Pancreas (tissue), 10 donors: ENCODE results near the gene AP4E1. TPM values are rescaled to one million over a fixed set of nuclear protein-coding genes. Genes with fewer than 3 reads are reported as not detected.
A peak's percentile ranks its signal among the peaks of the same experiment; 100 is the strongest.

ENCODE experiments used
- ATAC-seq, 4 donors: fragments of 200-7000 bp; cut with Tn5 transposase; one replicate each; pipeline versions ENCODE4 v1.8.0 to v1.9.1; 2020; ENCODE audit warnings: mild to moderate bottlenecking in 4 of 4, moderate library complexity in 4 of 4
- DNase-seq, 6 donors: peaks; one replicate each; pipeline ENCODE4 v3.0.0-alpha.2; 2020
- FAIRE-seq: peaks from 2 replicates; lab custom pipeline; 2012; peaks lifted over from hg19 to GRCh38; lab: Jason Lieb, UNC
- H3K27ac ChIP-seq, 4 donors: fragments of 200-600 bp; sonication (generic); 1 replicate in 3 of 4; 2 replicates in 1 of 4; pipeline versions ENCODE4 v1.5.0 to v1.8.0; 2020
- H3K27me3 ChIP-seq, 4 donors: fragments of 200-600 bp; one replicate each; pipeline ENCODE4 v1.8.0; 2021
- H3K36me3 ChIP-seq, 3 donors: fragments of 200-600 bp; sonication (generic) in 1 of 3; one replicate each; pipeline versions ENCODE4 v1.5.0 to v1.8.0; 2020 to 2021
- H3K4me1 ChIP-seq, 3 donors: fragments of 200-600 bp; one replicate each; pipeline ENCODE4 v1.8.0; 2021
- H3K4me3 ChIP-seq, 4 donors: fragments of 200-600 bp; sonication (generic) in 2 of 4; one replicate each; pipeline versions ENCODE4 v1.5.0 to v1.8.0; 2020 to 2021
- H3K9me3 ChIP-seq, 4 donors: fragments of 200-600 bp; one replicate each; pipeline ENCODE4 v1.8.0; 2021
- WGBS, 2 donors: extraction: QIAGEN DNeasy Blood & Tissue Kit; methylation state at CpG; one replicate each; pipeline ENCODE4 v1.1.7; 2013; 5-methylcytosine and 5-hydroxymethylcytosine counted together
- intact Hi-C, 3 donors: fragments of 100-400 bp; cut with DNase I; formaldehyde crosslinking; loops; one replicate each; pipeline versions ENCODE4 v1.11.1 to v1.14.2; 2022
- polyA plus RNA-seq, 2 donors: library from polyadenylated mRNA; stranded (reverse); fragments of 200-250 nt; gene quantifications; one replicate each; pipeline ENCODE4 v1.2.3, GENCODE V29; 2013
- total RNA-seq, 6 donors: library from RNA; stranded (reverse); fragmentation: NEBNext Ultra II Directional in 4 of 6; extraction: Animal tissue kit (Norgen Biotek cat#: 25700) in 4 of 6; gene quantifications; one replicate each; pipeline versions ENCODE4 v1.2.1 to v1.2.4, GENCODE V29; 2021 to 2023
- TF ChIP-seq, protein P1 (sequence below), 4 donors: fragments of 200-600 bp; sonication (generic) in 3 of 4; IDR thresholded peaks; one replicate each; pipeline versions ENCODE4 v1.5.0 to v1.8.0; 2021; ENCODE audit warnings: antibody characterized with exemption in 4 of 4
- donor health status: healthy with polysubstance abuse.
- donor health status: DM: no; HTN: no; CAD: no; lungs with moderate emphysema.
- donor health status: DM: no; HTN: no; CAD: no.
- donor health status: control.
- donor health status: control.
- donor health status: Bipolar disorder and iron deficiency.
- donor health status: DM: yes; HTN: yes; CAD: no.
- donor health status: DM: no; HTN: no; CAD: no.
- donor health status: DM: no; HTN: no; CAD: no.
- donor health status: DM: yes; HTN: yes; CAD: no.

Gene AP4E1
- total and polyA plus RNA-seq, 8 donors = 1.1 to 4.8 (median 2.4) TPM

DNA sequence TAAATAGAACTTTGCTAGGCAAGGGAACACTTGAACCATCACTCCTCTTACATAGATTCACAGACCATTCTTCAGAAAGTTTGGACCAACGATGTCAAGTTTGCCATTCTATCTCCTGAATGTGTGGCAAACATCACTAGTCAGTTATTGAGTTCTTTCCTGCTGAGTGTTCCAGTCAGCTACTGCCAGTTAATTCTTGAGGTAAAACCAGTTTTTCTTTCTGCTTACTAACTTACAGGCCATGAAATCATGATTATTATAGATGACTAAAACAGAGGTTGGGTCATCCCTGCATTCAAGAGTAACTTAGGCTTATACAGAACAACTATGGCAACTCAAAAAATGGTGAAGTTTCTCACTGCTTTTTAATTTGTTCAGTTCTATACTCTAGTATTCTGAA lies 88.2 kb downstream of the AP4E1 start:
- WGBS, 2 donors = 92 to 96% methylated on average over 1 of the region's 1 CpG
- Histone ChIP-seq H3K27me3 (no peaks in the 10 kb centered on the region), H3K27ac (no peak overlapping the region), H3K9me3 (no peaks in the 10 kb centered on the region), H3K36me3 (peaks cover 0 to 4% (median 0%) of the 10 kb centered on the region in 3 donors), H3K4me1 (no peaks in the 10 kb centered on the region), H3K4me3 (no peak overlapping the region)
- FAIRE-seq (no peak), DNase-seq (no peak), ATAC-seq (no peak)
- TF ChIP-seq, protein P1, sequence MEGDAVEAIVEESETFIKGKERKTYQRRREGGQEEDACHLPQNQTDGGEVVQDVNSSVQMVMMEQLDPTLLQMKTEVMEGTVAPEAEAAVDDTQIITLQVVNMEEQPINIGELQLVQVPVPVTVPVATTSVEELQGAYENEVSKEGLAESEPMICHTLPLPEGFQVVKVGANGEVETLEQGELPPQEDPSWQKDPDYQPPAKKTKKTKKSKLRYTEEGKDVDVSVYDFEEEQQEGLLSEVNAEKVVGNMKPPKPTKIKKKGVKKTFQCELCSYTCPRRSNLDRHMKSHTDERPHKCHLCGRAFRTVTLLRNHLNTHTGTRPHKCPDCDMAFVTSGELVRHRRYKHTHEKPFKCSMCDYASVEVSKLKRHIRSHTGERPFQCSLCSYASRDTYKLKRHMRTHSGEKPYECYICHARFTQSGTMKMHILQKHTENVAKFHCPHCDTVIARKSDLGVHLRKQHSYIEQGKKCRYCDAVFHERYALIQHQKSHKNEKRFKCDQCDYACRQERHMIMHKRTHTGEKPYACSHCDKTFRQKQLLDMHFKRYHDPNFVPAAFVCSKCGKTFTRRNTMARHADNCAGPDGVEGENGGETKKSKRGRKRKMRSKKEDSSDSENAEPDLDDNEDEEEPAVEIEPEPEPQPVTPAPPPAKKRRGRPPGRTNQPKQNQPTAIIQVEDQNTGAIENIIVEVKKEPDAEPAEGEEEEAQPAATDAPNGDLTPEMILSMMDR (IDR thresholded peaks at IDR 0.05) = no peak
- intact Hi-C loops = no loop called here

DNA sequence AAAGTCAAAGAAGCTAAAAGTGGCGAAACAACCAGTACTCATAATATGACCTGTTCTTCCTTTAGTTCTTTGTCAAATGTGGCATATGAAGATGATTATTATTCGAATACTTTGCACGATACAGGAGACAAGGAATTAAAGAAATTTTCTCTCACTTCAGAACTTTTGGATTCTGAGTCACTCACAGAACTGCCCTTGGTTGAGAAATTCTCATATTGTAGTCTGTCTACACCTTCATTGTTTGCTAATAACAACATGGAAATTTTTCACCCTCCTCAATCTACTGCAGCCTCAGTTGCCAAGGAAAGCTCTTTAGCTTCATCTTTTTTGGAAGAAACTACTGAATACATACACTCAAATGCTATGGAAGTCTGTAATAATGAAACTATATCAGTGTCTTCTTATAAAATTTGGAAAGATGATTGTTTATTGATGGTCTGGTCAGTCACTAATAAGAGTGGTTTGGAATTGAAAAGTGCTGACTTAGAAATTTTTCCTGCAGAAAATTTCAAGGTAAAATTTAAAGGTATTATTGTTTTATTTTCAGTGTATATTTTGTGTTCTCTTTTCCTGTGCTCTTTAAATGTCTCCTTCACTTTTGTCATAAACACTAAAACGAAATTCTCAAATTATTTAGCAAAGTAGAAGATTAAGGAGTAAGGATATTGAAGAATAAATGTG lies 89.0 kb downstream of the AP4E1 start:
- Histone ChIP-seq H3K4me1 (no peaks in the 10 kb centered on the region), H3K27me3 (no peaks in the 10 kb centered on the region), H3K9me3 (no peaks in the 10 kb centered on the region), H3K36me3 (peaks cover 0 to 4% (median 0%) of the 10 kb centered on the region in 3 donors), H3K4me3 (no peak overlapping the region), H3K27ac (no peak overlapping the region)
- ATAC-seq = no peak
- TF ChIP-seq, protein P1 (IDR thresholded peaks at IDR 0.05) = no peak
- intact Hi-C loops = no loop called here
- DNase-seq = no peak
- no peak for FAIRE-seq
- 90 to 94% methylated on average over 4 of the region's 4 CpGs for WGBS, 2 donors

DNA sequence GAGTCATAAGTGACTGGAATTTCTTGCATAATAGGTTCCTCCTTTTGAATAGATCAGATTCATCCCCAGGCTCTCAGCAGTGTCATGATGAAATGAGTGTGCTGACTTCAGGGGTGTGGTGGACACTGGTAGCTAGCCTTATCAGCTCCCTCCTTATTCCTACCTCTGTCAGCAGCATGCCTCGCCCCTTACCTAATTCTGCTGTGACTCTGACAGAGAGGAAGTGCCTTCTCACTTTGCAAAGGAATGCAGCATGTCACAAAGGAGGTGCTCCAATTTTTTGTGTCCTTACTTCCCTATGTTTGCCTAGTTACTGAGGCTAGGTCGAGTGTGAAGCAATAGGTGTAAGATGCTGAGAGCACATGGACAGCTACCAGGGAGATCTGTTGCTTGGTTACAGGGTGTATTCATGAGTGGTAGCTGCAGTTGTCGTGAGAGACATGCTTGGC lies 95.6 kb downstream of the AP4E1 start:
- ATAC-seq = peak in 1 of 4 donors; percentile 49
- H3K27me3 ChIP-seq = no peaks in the 10 kb centered on the region
- intact Hi-C loops = no loop called here
- no peak overlapping the region for H3K27ac ChIP-seq
- no peak for FAIRE-seq
- no peak overlapping the region for H3K4me3 ChIP-seq
- H3K4me1 ChIP-seq = no peaks in the 10 kb centered on the region
- no peak for DNase-seq
- H3K36me3 ChIP-seq = no peaks in the 10 kb centered on the region
- TF ChIP-seq, protein P1 (IDR thresholded peaks at IDR 0.05) = no peak
- no peaks in the 10 kb centered on the region for H3K9me3 ChIP-seq
- 77 to 83% methylated on average over 3 of the region's 3 CpGs for WGBS, 2 donors

DNA sequence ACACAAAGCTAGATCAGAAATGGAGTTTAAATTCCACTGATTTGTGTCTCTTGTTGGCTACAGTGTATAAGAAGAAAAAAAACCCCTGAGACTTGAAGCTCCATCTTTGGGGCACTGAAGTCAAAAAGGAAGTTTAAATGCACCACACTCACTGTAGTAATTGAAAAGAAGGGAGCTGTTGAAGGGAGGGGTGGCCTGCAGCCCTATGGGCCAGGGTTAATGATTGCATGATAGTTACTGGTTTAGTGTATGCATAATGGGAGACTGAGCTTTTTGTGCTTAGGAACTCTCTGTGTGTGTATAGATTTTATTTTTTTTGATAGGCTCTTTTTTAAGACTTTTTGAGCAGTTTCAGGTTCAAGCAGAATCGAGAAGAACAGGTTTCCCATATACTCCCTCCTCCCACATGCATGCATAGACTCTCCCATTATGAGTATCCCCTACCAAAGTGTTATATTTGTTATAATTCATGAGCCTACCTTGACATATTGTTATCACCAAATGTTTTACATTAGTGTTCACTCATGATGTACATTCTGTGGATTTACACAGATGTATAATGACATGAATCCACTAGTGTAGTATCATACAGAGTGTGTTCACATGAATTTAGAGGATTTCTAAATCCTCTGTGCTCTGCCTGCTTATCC lies 98.0 kb downstream of the AP4E1 start:
- Histone ChIP-seq H3K4me3 (no peak overlapping the region), H3K36me3 (no peaks in the 10 kb centered on the region), H3K27ac (no peak overlapping the region), H3K27me3 (no peaks in the 10 kb centered on the region), H3K9me3 (no peaks in the 10 kb centered on the region), H3K4me1 (no peaks in the 10 kb centered on the region)
- TF ChIP-seq, protein P1 (IDR thresholded peaks at IDR 0.05) = no peak
- DNase-seq = no peak
- no peak for FAIRE-seq
- ATAC-seq = no peak
- intact Hi-C loops = no loop called here
- WGBS, 2 donors = 65 to 67% methylated on average over 1 of the region's 1 CpG
